ENCODE results near the gene SLIT3. TPM values are rescaled to one million over a fixed set of nuclear protein-coding genes. Genes with fewer than 3 reads are reported as not detected.
"Not testable (repeated sequence)": the region's sequence is repeated elsewhere in the genome, so short reads cannot be mapped to it uniquely, and the experiment has no call there.

Gene SLIT3
- total RNA-seq, 1 experiment from 2014 or later = 21.9 TPM

DNA sequence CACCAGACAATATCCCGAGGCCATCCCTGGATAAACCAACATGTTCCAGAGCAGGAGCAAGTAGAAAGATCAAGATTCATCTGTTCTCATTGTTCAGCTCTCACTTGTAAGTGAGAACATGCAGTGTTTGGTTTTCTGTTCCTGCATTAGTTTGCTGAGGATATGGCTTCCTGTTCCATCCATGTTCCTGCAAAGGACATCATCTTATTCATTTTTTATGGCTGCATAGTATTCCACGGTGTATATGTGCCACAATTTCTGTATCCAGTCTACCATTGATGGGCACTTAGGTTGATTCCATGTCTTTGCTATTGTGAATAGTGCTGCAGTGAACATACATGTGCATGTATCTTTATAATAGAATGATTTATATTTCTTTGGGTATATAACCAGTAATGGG lies 195.4 kb downstream of the SLIT3 start:
- DNase-seq (ENCODE audit: low read depth); in situ Hi-C loops (cut with HindIII; ENCODE audit: low pct_unique_long_range_greater_than_20kb, low sequenced_read_pairs): not testable (repeated sequence)

DNA sequence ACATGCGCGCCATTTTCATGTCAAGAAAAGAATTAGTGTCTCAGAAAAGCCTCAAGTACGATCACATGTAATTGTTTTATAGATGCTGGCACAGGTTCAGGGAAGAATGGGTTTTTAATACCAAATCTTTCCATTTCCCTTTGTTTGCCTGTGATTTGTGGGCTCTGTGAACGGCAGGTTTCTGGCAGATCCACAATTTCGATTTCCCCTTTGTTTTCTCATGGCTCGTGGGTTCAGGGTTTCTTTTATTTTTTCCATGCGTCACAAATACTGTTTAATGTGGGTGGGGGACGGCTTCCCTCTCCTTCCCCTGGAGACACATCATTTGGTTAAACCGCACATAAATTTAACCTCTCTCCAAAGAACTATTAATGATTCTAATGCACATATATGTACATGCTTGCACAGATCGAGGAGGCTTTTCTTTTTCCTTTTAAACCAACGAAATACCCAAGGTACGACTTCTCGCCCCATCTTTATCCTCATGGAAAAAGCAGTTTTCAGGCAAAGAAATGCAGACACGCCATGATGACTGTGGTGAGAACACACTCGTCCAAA lies 195.9 kb downstream of the SLIT3 start:
- DNase-seq (ENCODE audit: low read depth) = no peak
- in situ Hi-C loops (cut with HindIII; ENCODE audit: low pct_unique_long_range_greater_than_20kb, low sequenced_read_pairs) = no loop called here

DNA sequence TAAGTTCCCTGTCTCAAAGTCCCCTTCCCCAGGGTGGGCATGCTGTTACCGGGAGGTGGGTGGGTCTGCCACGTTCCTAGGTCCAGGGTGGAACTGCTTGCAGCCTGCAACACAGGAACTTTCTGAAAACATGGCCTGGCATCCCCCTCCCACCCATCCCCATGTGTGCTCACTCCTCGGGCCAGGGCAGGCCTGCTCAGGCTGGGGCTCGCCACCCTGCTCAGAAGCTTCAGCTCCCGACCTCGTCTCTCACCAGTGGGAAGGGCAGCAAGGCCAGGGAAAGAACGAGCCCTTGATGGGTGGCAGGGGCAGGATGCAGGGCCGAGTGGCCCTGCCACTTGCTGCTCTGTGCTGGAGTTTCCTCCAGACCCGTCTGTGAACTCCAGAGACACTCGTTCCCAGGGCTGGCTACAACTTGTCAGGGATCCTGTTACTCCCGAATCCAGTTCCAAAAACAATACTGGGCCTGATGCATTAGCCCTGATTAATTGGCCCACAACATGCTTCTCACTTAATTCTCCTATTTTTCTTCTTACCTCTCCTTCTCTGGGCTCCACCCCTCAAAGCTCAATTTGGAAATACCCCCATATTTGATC lies 197.3 kb downstream of the SLIT3 start:
- DNase-seq (ENCODE audit: low read depth) = no peak
- in situ Hi-C loops (cut with HindIII; ENCODE audit: low pct_unique_long_range_greater_than_20kb, low sequenced_read_pairs) = no loop called here

DNA sequence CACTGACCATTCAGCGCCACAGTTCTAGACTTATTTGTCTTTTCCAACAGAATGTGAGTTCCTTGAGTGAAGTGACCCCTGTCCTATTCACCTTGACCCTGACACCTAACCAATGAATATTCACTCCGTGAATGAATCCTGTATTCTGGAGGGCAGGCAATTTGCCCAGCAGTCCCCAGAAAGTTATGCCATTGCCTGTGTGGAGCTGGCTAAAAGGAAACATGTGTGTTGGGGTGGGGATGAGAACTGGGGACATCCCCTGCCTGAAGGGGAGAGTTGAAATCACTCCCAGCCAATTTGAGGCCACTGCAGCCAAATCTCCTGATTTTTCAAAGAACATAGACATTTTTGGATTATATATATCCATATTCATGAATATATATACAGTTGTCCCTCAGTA lies 199.0 kb downstream of the SLIT3 start:
- no peak for DNase-seq (ENCODE audit: low read depth)
- in situ Hi-C loops (cut with HindIII; ENCODE audit: low pct_unique_long_range_greater_than_20kb, low sequenced_read_pairs) = no loop called here

DNA sequence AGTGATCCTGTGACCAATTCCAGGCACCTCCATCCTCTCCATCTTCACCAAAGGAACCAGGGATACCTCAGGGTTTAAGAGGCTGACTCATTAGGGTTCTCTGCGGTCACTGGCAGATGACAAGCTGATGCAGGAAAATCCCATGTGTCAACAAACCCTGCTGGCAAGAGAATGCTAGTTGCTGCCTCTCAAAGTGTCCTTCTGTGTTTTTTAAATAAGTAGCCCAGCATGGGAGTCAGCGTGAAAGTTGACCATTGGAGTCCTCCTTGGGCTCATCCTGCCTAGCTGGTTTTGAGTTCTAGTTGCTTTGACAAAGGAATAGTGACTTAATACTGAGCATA lies 200.2 kb downstream of the SLIT3 start:
- in situ Hi-C loops (cut with HindIII; ENCODE audit: low pct_unique_long_range_greater_than_20kb, low sequenced_read_pairs) = no loop called here
- DNase-seq (ENCODE audit: low read depth) = peak; percentile 84

DNA sequence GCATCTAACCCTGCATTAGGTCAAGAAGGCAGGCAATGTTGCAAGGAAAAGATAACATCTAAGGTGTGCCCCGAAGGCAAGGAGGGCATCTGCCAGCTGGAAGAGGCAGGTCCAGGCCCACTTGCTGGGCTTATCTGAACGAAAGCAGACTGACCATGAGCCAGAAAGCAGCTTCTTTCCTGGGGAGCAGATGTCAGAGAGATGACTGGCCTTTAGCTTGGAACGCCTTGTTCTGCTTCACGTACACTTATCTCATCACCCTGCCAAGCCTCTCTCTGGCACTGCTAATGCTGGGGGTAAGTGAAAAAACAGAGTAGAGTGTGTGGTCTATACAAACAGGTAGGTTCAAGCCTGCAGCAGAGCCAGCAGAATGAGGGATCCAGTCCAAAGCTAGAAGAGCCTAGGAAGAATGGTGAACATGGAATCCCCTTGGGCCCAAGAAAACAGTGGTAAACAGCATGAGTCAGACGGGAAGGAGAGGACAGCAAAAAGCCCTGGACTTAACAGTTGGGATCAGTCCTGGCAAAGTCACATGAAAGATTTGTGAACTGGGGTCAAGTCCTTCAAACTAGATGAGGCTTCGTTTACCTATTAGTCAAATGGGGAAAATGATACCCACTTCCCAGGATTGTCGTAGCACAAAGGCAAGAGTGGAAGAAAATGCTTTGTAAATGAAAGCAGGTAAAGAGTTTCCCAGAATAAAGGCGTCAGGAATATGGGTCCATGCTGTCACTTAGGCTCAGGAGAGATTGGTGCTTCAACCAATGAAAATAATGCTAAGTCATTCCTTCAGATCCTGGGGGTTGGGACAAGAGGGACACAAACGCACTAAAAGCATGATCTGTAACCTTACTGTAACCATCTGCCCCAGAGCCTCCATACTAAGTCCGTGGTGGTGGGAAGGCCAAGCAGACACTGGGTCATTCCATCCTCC lies 200.9 kb downstream of the SLIT3 start:
- in situ Hi-C loops (cut with HindIII; ENCODE audit: low pct_unique_long_range_greater_than_20kb, low sequenced_read_pairs) = no loop called here
- DNase-seq (ENCODE audit: low read depth) = peak; percentile 36

DNA sequence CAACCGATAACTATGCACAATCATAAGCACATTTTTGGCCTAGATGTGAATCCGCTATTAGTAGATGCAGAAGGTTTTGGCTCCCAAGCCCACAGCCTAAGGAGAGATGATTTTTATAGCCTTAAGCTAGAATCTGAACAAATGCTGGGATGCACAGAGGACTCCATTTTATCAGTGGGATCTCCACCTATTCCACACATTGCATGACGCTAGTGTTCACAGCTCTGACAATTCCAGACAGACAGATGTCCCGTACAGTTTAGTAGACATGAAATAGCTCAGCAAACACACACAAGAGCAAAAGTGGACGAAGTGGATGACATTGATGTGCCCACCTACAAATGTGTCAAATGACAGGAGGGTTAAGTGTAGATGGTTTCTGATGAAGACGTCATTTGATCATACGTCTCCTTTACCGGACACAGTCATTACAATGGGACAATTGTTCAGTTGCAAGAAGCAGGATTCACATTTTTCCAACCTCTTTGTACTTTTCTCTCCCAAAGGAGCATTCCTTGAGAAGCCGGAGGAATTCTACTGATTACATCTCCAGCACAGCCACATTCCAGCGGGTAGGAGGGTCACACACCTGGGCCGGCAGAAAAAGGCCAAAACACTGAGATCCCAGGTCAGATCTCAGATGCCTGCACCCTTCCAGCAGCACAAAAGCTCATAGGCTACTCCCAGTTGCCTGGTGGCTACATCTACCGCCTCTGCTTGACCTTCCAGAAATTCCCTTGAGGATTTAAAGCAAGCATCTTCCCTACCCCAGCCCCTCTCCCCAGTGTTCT lies 202.4 kb downstream of the SLIT3 start:
- DNase-seq (ENCODE audit: low read depth) = no peak
- in situ Hi-C loops (cut with HindIII; ENCODE audit: low pct_unique_long_range_greater_than_20kb, low sequenced_read_pairs) = no loop called here

DNA sequence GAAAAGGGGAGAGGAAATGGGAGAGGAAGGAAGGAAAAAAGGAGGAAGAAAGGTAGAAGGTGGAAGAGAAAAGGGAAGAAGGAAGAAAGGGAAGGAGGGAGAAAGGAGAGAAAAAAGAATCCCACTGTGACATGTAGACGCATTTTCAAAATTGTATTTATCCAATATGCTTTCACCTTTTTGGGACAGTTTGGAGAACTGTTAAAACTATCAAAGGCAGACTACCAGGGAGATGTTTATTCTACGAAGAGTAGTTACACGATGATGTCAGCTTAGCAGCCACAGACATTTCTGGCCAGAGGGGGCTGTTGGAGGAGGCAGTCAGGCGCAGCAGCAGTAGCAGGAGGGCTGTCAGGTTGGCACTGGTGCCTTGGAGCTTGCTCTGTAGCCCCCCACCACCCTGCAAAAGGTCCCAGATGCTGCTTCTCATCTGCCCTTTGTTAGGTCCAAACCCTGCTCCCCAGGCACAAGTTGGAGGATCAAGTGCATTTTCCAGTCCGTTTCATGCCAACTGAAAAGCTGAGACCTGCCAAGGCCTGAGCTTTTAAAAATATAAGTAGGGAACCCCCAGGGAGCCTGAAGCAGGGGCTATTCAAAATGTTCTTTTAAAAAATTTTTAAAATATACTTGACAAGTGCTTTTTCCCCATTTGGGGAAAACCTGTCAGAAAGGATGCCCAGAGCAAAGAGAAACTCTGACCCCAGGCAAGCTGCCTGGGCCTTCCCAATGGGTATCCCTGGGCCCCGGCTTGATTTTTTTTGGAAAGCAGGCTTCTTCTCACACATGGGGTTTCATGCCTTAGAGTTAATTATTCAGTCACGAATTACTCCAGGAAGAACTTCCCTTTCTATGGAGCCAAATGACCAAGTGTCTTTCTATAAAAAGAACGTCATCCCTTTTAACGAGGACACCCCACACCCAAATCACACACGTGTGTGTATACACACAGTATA lies 203.3 kb downstream of the SLIT3 start:
- peak; percentile 59 for DNase-seq (ENCODE audit: low read depth)
- in situ Hi-C loops (cut with HindIII; ENCODE audit: low pct_unique_long_range_greater_than_20kb, low sequenced_read_pairs) = no loop called here

DNA sequence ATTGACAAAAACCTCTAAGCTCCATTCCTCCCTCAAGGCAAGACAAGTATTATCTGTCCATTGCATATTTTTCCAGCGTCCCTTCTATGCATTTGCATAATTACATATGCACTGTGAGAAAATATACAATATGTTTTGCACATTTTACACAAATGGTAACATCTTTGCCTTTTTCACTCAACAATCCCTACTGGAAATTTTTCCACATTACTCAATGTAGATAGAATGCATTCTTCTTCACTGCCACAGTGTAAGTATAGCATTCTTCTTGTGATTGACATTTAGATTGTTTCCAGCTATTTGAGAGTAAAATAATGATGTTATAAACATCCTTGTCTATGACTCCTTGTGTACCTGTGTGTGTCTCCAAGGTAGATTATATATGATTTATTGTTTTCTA lies 205.0 kb downstream of the SLIT3 start:
- DNase-seq (ENCODE audit: low read depth) = no peak
- in situ Hi-C loops (cut with HindIII; ENCODE audit: low pct_unique_long_range_greater_than_20kb, low sequenced_read_pairs) = no loop called here

DNA sequence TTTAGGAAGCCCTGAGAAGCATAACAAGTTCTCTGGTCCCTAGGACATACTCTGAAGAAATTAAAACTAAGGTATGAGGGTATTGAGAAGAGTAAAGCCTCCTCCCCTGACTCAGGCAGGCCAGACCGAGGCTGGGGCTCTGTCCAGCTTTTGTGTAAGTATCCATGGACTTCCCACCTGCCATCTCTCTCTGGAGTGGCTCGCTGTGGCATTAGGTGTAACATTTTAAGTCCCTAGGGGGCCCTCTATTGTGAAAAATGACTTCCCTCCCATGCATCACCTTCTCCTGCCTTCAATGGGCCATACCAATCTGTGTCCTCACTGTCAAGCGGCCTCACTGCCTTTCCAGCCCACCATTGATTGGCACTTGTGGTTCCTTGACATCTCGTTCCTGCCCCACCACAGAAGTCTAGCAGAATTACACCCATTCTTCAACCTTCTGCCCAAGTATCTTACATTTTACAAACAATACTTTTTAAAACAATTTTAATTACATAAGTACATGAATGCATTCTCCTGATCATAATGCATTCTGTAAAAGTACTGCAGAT lies 205.5 kb downstream of the SLIT3 start:
- no peak for DNase-seq (ENCODE audit: low read depth)

DNA sequence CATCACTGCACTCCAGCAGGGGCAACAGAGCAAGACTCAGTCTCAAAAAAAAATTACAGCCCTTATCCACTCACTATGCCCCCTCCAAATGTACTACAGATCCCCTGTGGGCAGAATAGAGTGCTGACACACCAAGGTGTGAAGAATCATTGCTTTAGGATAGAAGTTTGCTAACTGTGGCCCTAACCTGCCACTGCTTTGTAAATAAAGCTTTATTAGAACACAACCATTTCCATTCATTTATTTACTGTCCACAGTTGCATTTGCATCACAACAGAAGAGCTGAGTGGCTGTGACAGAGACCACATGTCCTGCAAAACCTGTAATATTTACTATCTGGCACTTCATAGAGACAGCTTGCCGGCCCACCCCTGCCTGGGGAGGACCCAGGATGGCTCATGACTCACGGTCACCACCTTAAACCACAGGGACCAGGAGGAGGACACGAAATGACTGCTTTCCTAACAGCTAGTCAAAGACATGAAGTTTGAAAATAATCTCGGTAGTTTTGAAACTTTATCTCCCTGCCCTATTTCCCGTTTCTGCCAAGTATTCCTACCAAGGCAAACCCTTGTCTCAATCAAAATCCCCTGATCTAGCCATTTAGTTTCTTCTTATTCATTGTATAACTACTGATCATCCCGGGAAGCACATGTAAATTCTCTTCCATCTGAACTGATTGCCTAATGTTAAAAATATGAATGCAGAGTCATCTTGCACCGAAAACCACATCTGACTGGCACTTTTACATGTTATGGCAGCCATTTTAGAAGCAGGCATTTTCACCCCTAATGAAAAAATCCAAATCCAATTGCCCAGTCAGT lies 206.1 kb downstream of the SLIT3 start:
- DNase-seq (ENCODE audit: low read depth) = peak; percentile 91
- in situ Hi-C loops (cut with HindIII; ENCODE audit: low pct_unique_long_range_greater_than_20kb, low sequenced_read_pairs) = no loop called here

More for the DNA sequence above, 205.5 kb downstream of the SLIT3 start:
- in situ Hi-C loops (cut with HindIII; ENCODE audit: low pct_unique_long_range_greater_than_20kb, low sequenced_read_pairs) = no loop called here

DNA sequence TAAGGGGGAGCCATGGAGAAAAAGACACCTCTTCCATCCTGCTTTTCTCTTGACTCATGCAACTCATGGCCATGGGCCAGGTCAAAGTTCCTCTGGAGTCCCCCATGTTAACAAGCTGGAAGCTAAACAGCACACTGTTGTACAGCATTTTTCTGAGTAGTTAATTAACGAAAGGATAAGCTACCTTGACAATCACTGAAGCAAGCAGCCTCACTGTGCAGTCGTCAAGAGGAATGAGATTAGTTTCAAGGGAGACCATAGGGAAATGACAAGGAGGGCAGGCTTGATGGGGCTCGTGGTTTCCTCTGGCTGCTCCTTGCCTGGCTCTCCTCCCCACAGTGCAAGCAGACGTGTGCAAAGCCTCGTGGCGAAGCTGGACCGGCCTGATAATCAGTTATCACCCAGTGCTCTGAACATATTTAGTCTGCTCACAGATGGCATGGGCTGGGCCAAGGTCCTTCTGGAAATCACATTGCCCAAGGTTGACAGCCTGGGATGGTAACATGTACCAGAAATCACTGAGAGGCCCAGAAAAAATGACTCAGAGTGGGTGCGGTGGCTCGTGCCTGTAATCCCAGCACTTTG lies 209.5 kb downstream of the SLIT3 start:
- DNase-seq (ENCODE audit: low read depth) = peak; percentile 97
- in situ Hi-C loops (cut with HindIII; ENCODE audit: low pct_unique_long_range_greater_than_20kb, low sequenced_read_pairs) = no loop called here

DNA sequence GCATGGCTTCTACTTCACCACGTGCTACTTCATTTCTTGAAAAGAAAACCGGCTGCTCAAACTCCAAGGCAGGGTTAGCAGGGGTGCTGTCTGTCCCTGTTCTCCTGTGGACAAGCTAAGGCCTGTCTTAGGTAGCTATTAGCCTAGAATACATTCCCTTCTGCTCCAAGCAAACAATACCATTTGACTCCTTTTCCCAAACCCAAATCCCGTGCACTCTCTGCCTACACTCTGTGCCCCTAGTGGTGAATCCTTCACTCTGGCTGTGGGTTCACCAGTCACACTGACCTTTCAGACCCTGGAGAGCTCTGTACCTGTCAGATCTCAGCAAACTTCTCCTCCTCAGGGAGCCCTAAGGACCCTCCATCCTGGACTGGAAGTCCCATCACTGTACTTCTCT lies 211.6 kb downstream of the SLIT3 start:
- DNase-seq (ENCODE audit: low read depth) = no peak
- in situ Hi-C loops (cut with HindIII; ENCODE audit: low pct_unique_long_range_greater_than_20kb, low sequenced_read_pairs) = no loop called here

DNA sequence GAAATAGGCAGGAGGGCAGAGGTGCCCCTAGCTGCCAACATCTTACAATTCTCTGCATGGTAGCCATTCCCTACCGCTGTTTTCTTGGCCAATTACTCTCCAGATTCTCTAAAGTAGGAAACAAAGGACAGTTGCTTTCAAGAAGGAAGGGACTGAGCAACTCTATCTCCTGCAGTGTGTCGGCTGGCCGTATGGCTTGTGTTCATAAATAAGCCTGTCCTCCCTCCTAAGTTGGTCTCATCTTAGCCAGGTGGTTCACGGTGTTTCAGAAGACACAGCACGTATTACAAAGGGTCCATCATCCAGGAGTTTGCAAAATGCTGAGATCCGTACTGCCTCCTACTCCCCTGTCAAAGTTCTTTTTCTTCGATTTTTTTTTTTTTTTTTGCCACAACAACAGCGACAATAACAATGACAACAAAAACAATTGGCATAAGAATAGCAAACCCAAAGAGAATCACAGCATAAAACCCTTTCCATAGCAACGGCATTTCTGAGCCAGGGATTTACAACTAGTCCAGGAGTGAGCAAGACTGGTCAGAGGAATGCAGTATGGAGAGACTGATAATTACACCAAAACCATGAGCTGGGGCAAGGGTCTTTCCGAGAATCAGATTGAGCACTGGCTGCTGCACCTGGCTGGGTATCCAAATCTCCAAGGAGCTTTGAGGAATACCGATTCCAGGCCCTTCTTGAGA lies 212.8 kb downstream of the SLIT3 start:
- in situ Hi-C loops (cut with HindIII; ENCODE audit: low pct_unique_long_range_greater_than_20kb, low sequenced_read_pairs) = no loop called here
- DNase-seq (ENCODE audit: low read depth) = no peak

DNA sequence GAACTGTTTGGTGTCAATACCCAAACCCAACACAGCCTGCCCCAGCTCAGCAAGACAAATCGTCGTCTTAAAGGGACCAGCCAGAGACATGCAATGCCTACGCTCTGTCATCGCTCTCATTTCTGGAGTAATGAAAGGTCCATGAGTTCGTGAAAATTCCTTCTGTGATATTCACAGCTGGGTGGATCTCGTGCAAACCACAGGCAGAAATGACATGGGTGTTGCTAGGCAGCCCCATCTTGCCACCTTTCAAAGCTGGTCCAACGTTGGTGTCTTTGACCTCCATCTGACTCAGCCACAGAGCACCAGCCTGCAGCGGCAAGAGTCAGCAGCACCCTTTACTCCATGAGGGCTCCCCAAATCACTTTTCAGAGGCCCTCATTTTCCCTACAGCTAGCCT lies 215.3 kb downstream of the SLIT3 start:
- in situ Hi-C loops (cut with HindIII; ENCODE audit: low pct_unique_long_range_greater_than_20kb, low sequenced_read_pairs) = no loop called here
- no peak for DNase-seq (ENCODE audit: low read depth)

DNA sequence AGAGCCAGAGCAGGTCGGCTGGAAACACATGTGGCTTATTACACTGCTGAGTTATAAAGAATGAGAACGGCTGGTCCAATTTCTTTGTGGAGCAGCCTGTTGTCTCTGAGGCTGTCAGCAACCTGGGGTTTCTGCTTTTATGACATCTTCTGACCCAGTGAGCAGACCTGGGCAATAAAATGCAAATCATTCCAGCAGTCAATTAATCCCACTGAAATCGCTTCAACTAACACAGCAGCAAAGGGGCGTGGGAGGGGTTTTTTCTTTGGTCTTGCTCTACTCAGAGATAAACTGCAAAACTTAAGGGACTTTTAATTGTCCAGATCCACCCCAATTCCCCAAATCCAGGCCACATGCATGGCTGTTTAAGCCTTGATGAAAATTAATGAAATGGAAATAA lies 215.7 kb downstream of the SLIT3 start:
- DNase-seq (ENCODE audit: low read depth) = no peak
- in situ Hi-C loops (cut with HindIII; ENCODE audit: low pct_unique_long_range_greater_than_20kb, low sequenced_read_pairs) = no loop called here
